Smooth muscle cell (in vitro differentiated cells): ENCODE measurements around the gene CREB3L1. TPM values are rescaled to one million over a fixed set of nuclear protein-coding genes. Genes with fewer than 3 reads are reported as not detected.
A peak's percentile ranks its signal among the peaks of the same experiment; 100 is the strongest.

Source experiments
- DNase-seq: peaks from one replicate; lab custom pipeline; 2025; ENCODE audit not compliant: unreplicated experiment; lab: John Stamatoyannopoulos, UW
- H2AFZ ChIP-seq: fragments of 200-600 bp; sonication (generic); 2 replicates; pipeline ENCODE4 v1.6.0; 2016; ENCODE audit warnings: antibody characterized with exemption, low read depth, mild to moderate bottlenecking
- H3F3A ChIP-seq: fragments of 200-600 bp; sonication (generic); 2 replicates; pipeline ENCODE4 v1.6.0; 2017; ENCODE audit warnings: antibody characterized with exemption, low read depth
- H3K27ac ChIP-seq: fragments of 200-600 bp; sonication (generic); 2 replicates; pipeline ENCODE4 v1.5.1; 2016; ENCODE audit warnings: low read depth, mild to moderate bottlenecking
- H3K27me3 ChIP-seq: fragments of 200-600 bp; sonication (generic); 2 replicates; pipeline ENCODE4 v1.6.1; 2016; ENCODE audit warnings: low read depth, mild to moderate bottlenecking
- H3K36me3 ChIP-seq: fragments of 200-600 bp; sonication (generic); 2 replicates; pipeline ENCODE4 v1.5.1; 2016; ENCODE audit warnings: low read depth
- H3K4me1 ChIP-seq: fragments of 200-600 bp; sonication (generic); 2 replicates; pipeline ENCODE4 v1.5.1; 2016; ENCODE audit warnings: low read depth
- H3K4me2 ChIP-seq: fragments of 200-600 bp; sonication (generic); 2 replicates; pipeline ENCODE4 v1.6.0; 2016; ENCODE audit warnings: mild to moderate bottlenecking
- H3K4me3 ChIP-seq: fragments of 200-600 bp; sonication (generic); 2 replicates; pipeline ENCODE4 v1.5.1; 2016; ENCODE audit warnings: mild to moderate bottlenecking
- H3K79me2 ChIP-seq: fragments of 200-600 bp; sonication (generic); 2 replicates; pipeline ENCODE4 v1.6.0; 2016; ENCODE audit warnings: low read depth, mild to moderate bottlenecking
- H3K9ac ChIP-seq: fragments of 200-600 bp; sonication (generic); 2 replicates; pipeline ENCODE4 v1.6.0; 2016; ENCODE audit warnings: low read depth
- H3K9me3 ChIP-seq: fragments of 200-600 bp; sonication (generic); replicated peaks from 2 replicates; pipeline ENCODE4 v1.5.1; 2016; ENCODE audit warnings: low read depth
- H4K20me1 ChIP-seq: fragments of 200-600 bp; sonication (generic); 2 replicates; pipeline ENCODE4 v1.6.0; 2016; ENCODE audit warnings: low read depth
- WGBS: methylation state at CpG from one replicate; pipeline ENCODE4 v1.1.7; 2016; ENCODE audit warnings: low lambda C conversion rate; 5-methylcytosine and 5-hydroxymethylcytosine counted together
- polyA plus RNA-seq: library from polyadenylated mRNA; unstranded; fragments of >200 nt; fragmentation: Nextera tagmentation; extraction: Ambion mirVana; gene quantifications from 2 replicates; pipeline ENCODE4 v1.2.1, GENCODE V29; 2016
- total RNA-seq: library from RNA; depleted of rRNA; stranded (reverse); fragments of >200 nt; gene quantifications from 2 replicates; pipeline ENCODE4 v1.2.3, GENCODE V29; 2014
- TF ChIP-seq, protein P1 (sequence below): fragments of 200-600 bp; sonication (generic); IDR thresholded peaks from 2 replicates; pipeline ENCODE4 v1.5.1; 2017; ENCODE audit warnings: borderline replicate concordance, mild to moderate bottlenecking, antibody characterized with exemption; ENCODE audit not compliant: insufficient read depth, poor library complexity, severe bottlenecking

The CREB3L1 gene
- total and polyA plus RNA-seq, 2 experiments from 2014 or later: 63.3 to 437 TPM

DNA sequence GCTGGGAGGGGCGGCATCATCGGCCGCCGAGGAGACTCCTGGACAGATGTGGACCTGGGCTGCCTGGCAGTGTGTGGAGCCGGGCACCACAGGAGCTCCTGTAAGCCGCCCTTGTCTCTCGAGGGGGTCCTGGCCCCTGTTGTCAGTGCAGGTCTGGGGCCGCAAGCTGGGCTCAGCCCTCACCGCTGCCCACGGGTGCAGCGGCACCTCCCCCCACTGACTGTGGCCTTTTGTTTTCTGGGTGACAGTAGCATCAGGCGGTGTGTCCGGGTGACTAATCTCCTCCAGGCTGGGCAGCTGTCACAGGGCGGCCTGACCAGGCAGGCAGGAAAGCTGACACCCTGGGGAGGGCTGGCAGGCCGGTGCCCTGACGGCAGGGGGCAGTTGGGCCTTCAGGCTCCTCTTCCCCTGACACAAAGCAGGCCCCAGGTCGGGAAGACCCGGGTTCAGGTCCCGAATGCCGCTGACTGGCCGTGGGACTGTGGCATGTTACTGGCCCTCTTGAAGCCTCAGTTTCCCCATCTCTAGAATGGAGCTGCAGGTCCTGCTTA lies 86.1 kb downstream of the CREB3L1 start:
- no peaks in the 10 kb centered on the region for H3F3A ChIP-seq
- WGBS: 72% methylated on average over 21 of the region's 21 CpGs
- H3K79me2 ChIP-seq: peaks cover 36% of the 10 kb centered on the region
- DNase-seq: no peak
- H3K4me1 ChIP-seq: peaks cover 17% of the 10 kb centered on the region
- H2AFZ ChIP-seq: no peak overlapping the region
- no peaks in the 10 kb centered on the region for H3K9me3 ChIP-seq
- peak overlapping the region; percentile 43 for H3K4me2 ChIP-seq
- TF ChIP-seq, protein P1, sequence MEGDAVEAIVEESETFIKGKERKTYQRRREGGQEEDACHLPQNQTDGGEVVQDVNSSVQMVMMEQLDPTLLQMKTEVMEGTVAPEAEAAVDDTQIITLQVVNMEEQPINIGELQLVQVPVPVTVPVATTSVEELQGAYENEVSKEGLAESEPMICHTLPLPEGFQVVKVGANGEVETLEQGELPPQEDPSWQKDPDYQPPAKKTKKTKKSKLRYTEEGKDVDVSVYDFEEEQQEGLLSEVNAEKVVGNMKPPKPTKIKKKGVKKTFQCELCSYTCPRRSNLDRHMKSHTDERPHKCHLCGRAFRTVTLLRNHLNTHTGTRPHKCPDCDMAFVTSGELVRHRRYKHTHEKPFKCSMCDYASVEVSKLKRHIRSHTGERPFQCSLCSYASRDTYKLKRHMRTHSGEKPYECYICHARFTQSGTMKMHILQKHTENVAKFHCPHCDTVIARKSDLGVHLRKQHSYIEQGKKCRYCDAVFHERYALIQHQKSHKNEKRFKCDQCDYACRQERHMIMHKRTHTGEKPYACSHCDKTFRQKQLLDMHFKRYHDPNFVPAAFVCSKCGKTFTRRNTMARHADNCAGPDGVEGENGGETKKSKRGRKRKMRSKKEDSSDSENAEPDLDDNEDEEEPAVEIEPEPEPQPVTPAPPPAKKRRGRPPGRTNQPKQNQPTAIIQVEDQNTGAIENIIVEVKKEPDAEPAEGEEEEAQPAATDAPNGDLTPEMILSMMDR: no peak
- H3K4me3 ChIP-seq: no peak overlapping the region
- H3K9ac ChIP-seq: peak overlapping the region; percentile 65
- H3K27ac ChIP-seq: peak overlapping the region; percentile 67
- H3K36me3 ChIP-seq: no peaks in the 10 kb centered on the region
- peaks cover 87% of the 10 kb centered on the region for H4K20me1 ChIP-seq
- no peaks in the 10 kb centered on the region for H3K27me3 ChIP-seq

DNA sequence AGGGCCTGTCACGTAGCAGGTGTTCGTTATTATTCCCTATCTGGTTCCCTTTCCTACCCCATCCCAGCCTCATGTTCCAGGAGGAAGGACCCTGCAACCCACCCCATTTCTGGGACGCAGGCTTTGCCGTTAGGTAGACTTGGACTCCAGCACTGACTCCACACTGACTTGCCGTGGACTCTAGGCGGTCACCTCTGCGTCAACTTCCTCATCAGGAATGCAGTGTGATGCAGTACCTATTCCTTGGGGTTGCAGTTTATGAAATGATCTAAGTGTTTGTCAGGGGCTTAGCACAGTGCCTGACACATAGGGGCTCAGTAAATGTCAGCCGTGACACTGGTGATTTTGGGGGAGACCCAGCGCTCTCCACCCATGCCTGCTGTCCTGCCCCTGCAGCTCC lies 86.6 kb downstream of the CREB3L1 start:
- H3K9ac ChIP-seq: no peak overlapping the region
- no peak for DNase-seq
- H2AFZ ChIP-seq: no peak overlapping the region
- H3K4me1 ChIP-seq: peaks cover 17% of the 10 kb centered on the region
- H3K27me3 ChIP-seq: no peaks in the 10 kb centered on the region
- peak overlapping the region; percentile 67 for H3K27ac ChIP-seq
- TF ChIP-seq, protein P1: no peak
- H3K9me3 ChIP-seq: no peaks in the 10 kb centered on the region
- no peaks in the 10 kb centered on the region for H3F3A ChIP-seq
- peaks cover 31% of the 10 kb centered on the region for H3K79me2 ChIP-seq
- H3K36me3 ChIP-seq: no peaks in the 10 kb centered on the region
- peaks cover 85% of the 10 kb centered on the region for H4K20me1 ChIP-seq
- no peak overlapping the region for H3K4me3 ChIP-seq
- no peak overlapping the region for H3K4me2 ChIP-seq
- 93% methylated on average over 9 of the region's 9 CpGs for WGBS

DNA sequence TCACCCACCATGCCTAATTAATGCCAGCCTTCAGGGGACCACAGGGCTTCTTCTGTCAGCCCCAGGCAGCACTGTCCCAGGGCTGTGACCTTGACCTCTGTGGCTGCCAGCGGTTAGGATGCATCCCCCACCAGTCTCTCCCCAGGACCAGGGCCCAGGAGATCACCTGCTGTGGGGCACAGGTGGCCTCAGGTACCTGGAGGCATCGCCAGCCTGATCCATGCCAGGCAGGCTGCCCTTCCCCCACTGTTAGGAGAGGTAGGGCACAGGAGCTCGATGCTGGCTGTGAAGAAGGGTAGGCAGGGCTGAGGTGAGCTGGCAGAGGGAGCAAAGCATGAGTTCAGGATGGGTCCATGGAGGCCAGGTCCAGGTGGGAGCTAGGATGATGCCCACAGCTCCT lies 87.3 kb downstream of the CREB3L1 start:
- 92% methylated on average over 3 of the region's 3 CpGs for WGBS
- H3K27me3 ChIP-seq: no peaks in the 10 kb centered on the region

GRCh38 chr11:46366260-46366659 lies 88.8 kb downstream of the CREB3L1 start:
- no peak overlapping the region for H3K27ac ChIP-seq
- H3K36me3 ChIP-seq: no peaks in the 10 kb centered on the region
- peaks cover 18% of the 10 kb centered on the region for H3K79me2 ChIP-seq
- H3F3A ChIP-seq: no peaks in the 10 kb centered on the region
- H3K4me1 ChIP-seq: peaks cover 16% of the 10 kb centered on the region
- H3K9ac ChIP-seq: no peak overlapping the region
- H3K9me3 ChIP-seq: no peaks in the 10 kb centered on the region
- WGBS: 97% methylated on average over 22 of the region's 22 CpGs
- TF ChIP-seq, protein P1: no peak
- peaks cover 74% of the 10 kb centered on the region for H4K20me1 ChIP-seq
- no peak overlapping the region for H3K4me2 ChIP-seq
- no peak overlapping the region for H2AFZ ChIP-seq
- no peak overlapping the region for H3K4me3 ChIP-seq
- no peak for DNase-seq
- no peaks in the 10 kb centered on the region for H3K27me3 ChIP-seq

More for the DNA sequence above, 87.3 kb downstream of the CREB3L1 start:
- H3K79me2 ChIP-seq: peaks cover 25% of the 10 kb centered on the region
- TF ChIP-seq, protein P1: no peak
- H4K20me1 ChIP-seq: peaks cover 84% of the 10 kb centered on the region
- no peak overlapping the region for H3K9ac ChIP-seq
- no peaks in the 10 kb centered on the region for H3K9me3 ChIP-seq
- no peak overlapping the region for H3K27ac ChIP-seq
- no peak overlapping the region for H2AFZ ChIP-seq
- no peak overlapping the region for H3K4me2 ChIP-seq
- peaks cover 20% of the 10 kb centered on the region for H3K4me1 ChIP-seq
- no peak overlapping the region for H3K4me3 ChIP-seq
- H3F3A ChIP-seq: no peaks in the 10 kb centered on the region
- DNase-seq: no peak
- no peaks in the 10 kb centered on the region for H3K36me3 ChIP-seq
